A172 (cell line): Measurements from ENCODE around the gene NIPBL. TPM values are rescaled to one million over a fixed set of nuclear protein-coding genes. Genes with fewer than 3 reads are reported as not detected.
"Not testable (repeated sequence)": the region's sequence is repeated elsewhere in the genome, so short reads cannot be mapped to it uniquely, and the experiment has no call there.

Experiments used
- DNase-seq: peaks from one replicate; pipeline ENCODE4 v3.0.0-alpha.2; 2015; ENCODE audit warnings: low spot score
- total RNA-seq: library from RNA; depleted of rRNA; stranded (reverse); fragments of >200 nt; shearing (Covaris generic); gene quantifications from 2 replicates; pipeline ENCODE4 v1.2.3, GENCODE V29; 2014; rRNA removed

The NIPBL gene
- total RNA-seq, result 12.3 and 12.9 TPM in 2 replicates

GRCh38 chr5:36876299-36876964 is at the start of gene NIPBL:
TSS of gene NIPBL (plus strand) at chr5:36876769. CDS start at chr5:36953697, 76,928 bp downstream.
- DNase-seq, result peak; percentile 93

GRCh38 chr5:36832274-36832673 is 44.3 kb upstream of the NIPBL start:
- no peak for DNase-seq

GRCh38 chr5:36836831-36837230 is 39.7 kb upstream of the NIPBL start:
- no peak for DNase-seq

GRCh38 chr5:36839489-36840476 is 36.8 kb upstream of the NIPBL start:
- DNase-seq, result no peak

- no peak for DNase-seq
Observed at GRCh38 chr5:36841677-36842076, 34.9 kb upstream of the NIPBL start.

GRCh38 chr5:36842087-36842486 is 34.5 kb upstream of the NIPBL start:
- no peak for DNase-seq

- no peak for DNase-seq
Observed at GRCh38 chr5:36844305-36844704, 32.3 kb upstream of the NIPBL start.

- DNase-seq, result not testable (repeated sequence)
Observed at GRCh38 chr5:36848545-36848944, 28.0 kb upstream of the NIPBL start.

GRCh38 chr5:36852903-36853302 is 23.7 kb upstream of the NIPBL start:
- not testable (repeated sequence) for DNase-seq

- DNase-seq, result no peak
Observed at GRCh38 chr5:36854402-36855140, 22.0 kb upstream of the NIPBL start.

- no peak for DNase-seq
Observed at GRCh38 chr5:36855141-36855495, 21.5 kb upstream of the NIPBL start.

- DNase-seq, result no peak
Observed at GRCh38 chr5:36861871-36862270, 14.7 kb upstream of the NIPBL start.

- peak; percentile 65 for DNase-seq
Observed at GRCh38 chr5:36870399-36871040, 6.0 kb upstream of the NIPBL start.

- peak; percentile 2 for DNase-seq
Observed at GRCh38 chr5:36874465-36874864, 2.1 kb upstream of the NIPBL start.

GRCh38 chr5:36875051-36875789 is 1.3 kb upstream of the NIPBL start:
- DNase-seq, result peak; percentile 41

- peak; percentile 51 for DNase-seq
Observed at GRCh38 chr5:36875790-36876298, 725 bp upstream of the NIPBL start.

GRCh38 chr5:36876965-36877666 is 547 bp downstream of the NIPBL start:
- peak; percentile 38 for DNase-seq

GRCh38 chr5:36877667-36878391 is 1.3 kb downstream of the NIPBL start:
- peak; percentile 17 for DNase-seq

- DNase-seq, result peak; percentile 47
Observed at GRCh38 chr5:36878392-36879082, 2.0 kb downstream of the NIPBL start.
